Hematopoietic multipotent progenitor cell (in vitro differentiated cells): ENCODE data around the gene IWS1. TPM values are rescaled to one million over a fixed set of nuclear protein-coding genes. Genes with fewer than 3 reads are reported as not detected.
"Not testable (repeated sequence)": the region's sequence is repeated elsewhere in the genome, so short reads cannot be mapped to it uniquely, and the experiment has no call there.

ENCODE experiments used
- DNase-seq, 3 donors: peaks; one replicate each; pipeline ENCODE4 v3.0.0-alpha.2; 2011 to 2015; ENCODE audit warnings: low read depth in 2 of 3, low spot score in 2 of 3
- total RNA-seq: library from RNA; depleted of rRNA; stranded (reverse); fragments of >200 nt; gene quantifications from one replicate; pipeline ENCODE4 v1.2.3, GENCODE V29; 2012

IWS1 gene
- total RNA-seq, 1 donor: 12.1 TPM

DNA sequence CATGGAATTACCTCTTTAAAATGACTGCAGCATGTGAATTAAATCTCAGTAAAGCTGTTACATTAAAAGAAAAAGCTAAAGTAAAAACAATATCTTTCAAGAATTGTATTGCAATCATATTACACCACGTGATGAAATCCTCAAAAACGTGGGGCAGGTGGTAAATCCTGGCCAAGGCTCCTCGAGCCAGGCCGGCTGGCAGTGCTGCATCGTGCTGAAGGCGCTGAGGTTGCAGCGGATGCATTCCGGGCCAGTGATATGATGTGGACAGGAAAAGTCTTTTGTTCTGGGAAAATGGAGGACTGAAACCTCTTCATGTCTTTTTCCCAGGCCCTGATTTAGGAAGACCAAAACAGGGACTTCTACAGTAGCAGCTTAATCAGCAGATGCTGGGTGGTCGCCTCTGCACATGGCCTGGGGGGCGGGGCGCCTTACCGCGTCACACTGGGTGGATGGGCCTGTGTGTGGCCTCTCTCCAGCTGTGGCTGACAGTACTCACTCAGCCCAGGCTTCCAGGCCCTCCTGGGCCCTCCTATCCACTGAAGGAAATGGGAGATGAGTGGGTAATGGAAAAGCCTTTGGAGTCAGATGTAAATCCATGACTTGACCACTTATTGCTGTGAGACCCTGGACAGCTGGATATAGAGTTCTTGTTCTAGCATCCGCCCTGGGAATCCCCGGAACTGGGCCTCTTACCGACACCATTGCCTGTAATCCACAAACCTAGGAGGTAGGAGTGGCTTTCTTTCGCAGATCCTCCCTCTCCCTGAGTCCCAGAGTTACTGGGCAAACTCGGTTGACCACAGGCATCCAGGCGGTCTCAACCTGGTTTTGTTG is 62.9 kb downstream of the IWS1 start:
- no peak for DNase-seq

DNA sequence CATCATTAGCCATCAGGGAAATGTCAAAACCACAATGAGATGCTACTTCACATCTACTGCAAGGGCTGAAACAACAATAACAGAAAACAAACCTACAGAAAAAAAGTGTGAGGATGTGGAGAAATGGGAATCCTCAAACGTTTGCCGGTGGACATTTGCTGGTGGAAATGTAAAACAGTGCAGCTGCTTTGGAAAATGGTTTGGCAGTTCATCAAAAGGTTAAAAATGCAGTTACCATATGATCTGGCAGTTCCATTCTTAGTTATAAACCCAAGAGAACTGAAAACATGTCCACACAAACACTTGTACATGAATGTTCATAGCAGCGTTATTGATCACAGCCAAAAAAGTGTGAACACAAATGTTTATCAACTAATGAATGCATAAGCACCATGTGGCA is 63.8 kb downstream of the IWS1 start:
- no peak for DNase-seq

DNA sequence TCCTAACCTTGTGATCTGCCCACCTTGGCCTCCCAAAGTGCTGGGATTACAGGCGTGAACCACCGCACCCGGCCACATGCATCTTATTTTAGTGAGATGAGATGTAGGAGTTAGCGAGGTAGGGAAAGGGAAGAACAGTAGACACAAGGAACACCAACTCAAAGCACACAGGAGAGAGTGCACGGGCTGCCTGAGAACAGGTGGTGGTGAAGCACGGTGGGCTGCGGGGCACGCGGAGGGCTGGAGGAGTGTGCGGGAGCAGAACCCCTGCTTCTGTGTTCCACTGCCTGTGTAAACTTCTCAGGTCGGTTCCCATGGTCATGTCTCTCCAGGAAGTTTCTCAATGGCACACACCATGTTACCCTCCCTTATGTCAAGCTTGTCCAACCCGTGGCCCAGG is 69.3 kb downstream of the IWS1 start:
- no peak for DNase-seq

DNA sequence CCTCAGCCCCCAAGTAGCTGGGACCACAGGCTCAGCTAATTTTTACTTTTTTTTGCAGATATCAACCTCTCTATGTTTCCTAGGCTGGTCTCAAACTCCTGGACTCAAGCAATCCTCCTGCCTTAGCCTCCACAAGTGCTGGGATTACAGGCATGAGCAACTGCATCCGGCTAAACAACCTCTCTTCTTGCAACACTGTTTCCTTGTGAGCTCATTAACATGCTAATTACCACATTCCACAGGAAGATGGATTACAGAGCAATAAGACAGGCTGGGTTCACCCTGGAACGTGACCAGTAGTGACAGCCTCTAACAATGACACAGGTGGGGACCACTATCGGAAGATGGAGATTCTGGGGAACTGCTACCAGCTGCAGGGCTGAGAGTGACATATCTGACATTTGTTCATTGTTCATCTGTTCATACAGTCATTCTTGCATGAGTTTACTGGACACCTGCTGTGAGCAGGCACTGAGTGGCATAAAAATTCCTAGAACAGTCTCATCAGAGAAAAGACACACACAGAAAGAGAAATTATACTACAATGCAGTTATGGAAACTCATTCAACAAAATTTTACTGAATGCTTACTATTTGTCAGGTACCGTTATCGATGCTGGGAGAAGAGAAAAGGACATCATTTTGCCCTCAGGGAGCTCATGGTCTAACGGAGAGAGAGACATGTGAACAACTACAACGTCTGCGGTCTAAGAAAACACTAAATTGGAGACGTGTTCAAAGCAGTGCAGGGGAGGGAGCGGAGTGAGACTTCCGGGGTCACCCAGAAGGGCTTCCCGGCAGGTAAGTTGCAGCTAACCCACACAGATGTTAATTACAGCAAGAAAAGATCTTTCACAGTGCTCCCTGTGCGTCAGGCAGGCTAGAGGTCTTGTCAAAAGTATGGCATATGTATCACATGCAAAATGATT is 70.5 kb downstream of the IWS1 start:
- no peak for DNase-seq

DNA sequence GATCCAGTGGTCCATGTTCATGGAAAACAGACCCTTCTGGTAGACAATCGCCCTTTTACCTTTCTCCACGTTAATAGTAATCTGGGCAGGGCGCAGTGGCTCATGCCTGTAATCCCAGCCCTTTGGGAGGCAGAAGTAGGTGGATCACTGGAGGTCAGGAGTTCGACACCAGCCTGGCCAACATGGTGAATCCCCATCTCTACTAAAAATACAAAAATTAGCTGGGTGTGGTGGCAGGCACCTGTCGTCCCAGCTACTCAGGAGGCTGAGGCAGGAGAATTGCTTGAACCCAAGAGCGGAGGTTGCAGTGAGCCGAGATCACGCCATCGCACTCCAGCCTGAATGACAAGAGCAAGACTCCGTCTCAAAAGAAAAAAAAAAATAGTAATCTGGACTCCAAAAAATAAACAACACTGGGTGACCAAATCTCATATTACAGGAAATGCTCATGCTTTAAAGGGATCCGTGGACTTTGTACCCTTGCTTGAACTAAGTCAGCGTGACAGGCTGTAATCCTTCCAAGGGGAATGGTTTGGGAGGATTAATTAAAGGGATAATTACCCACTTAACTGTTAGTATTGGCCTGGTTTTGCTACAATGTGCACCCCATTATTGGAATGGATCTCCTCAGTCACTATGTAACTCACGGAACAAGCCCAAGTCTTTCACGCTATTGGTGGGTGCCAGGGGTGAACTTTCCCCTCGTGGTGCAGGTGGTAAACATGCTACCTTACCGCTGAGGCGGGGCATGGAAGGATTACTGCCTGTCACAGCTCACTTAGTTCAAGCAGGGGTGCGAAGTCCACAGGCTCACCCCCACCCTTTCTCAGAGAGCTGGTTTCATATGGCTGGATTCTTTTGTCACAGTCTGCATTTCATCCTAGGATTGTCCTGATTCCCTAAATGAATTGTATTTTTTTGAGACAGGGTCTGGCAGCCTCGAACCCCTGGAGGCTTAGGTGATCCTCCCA is 71.4 kb downstream of the IWS1 start:
- no peak for DNase-seq

DNA sequence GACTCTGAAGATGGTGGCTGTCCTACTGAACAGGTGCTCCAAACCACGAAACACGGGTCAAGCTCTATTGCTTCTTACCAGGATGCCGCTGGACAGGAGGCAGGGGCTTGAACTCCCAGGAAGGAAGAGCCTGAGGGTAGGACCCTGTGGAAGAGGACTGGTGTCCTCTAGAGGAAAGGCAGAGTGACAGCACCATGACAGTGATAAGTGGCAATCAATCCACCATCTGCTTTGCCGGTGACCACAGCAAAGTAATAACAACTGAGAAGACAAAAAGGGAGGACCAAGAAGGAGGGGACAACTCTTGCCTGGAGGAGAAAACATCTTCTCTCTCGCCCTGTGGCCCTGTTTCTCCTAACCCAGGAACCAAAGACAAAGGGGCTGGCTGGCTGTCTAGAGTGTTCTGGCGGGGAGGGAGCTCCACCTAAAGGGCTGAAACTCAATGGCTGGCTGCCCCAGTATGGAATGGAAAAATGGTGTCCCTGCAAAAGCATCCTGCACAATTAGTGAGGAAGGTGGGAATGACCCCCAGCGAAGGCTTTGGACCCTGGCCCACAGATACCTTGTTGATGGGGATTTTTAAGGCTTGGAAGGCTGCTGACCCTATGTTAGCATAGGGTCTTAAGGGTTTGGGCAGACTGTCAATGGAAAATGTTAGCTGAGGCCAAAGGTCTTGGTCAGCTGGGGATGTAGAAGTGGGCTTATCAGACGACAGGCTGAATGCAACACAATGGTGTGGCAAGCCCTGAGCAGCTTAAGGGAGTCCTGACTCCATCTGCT is 72.7 kb downstream of the IWS1 start:
- peak in 1 of 3 donors; percentile 11 for DNase-seq

DNA sequence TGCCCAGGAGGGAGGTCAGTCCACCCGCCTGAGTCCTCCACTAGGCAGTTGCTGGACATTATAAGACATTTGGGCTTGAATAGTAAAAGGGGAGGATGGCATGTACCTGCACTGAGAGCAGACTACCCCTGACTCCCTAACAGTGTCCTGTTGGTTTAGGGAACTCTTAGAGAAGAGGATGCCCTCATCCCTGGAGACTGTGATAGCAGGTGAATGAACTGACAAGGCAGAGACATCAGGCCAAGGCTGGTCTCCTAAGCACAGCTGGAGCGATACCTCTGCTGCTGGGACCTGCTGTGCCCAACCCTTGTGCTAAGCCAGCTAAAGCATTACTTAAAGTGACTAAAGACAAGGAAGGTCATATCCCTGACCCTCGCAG is 73.3 kb downstream of the IWS1 start:
- DNase-seq: no peak

DNA sequence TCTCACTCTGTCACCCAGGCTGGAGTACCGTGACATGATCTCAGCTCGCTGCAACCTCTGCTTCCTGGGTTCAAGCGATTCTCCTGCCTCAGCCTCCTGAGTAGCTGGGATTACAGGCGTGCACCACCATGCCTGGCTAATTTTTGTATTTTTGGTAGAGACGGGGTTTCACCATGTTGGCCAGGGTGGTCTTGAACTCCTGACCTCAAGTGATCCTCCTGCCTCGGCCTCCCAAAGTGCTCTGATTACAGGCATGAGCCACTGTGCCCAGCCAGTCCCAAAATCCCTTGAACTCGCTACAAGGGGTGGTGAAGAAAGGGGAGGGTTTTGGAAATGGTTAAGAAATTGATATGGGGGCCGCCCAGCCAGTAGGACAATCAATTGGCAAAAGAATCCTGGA is 73.9 kb downstream of the IWS1 start:
- DNase-seq: not testable (repeated sequence)

DNA sequence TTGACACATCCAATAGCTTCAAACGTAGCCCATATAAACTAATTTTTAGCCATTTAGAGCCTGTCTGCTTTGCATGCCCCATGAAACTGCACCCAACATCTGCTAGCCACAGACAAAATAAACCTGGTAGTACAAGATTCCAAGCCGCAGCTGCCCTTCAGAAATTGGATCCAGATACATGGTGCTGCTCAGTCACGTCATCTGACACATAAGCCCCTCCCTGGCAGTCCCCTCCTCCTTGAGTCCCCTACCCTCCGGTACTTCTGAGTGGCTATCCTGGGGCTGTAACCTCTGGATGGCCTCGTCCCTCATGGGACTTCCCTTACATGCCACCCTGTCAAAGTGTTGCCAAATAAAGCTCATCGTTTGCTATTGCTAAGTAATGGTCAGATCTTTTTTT is 74.3 kb downstream of the IWS1 start:
- no peak for DNase-seq

DNA sequence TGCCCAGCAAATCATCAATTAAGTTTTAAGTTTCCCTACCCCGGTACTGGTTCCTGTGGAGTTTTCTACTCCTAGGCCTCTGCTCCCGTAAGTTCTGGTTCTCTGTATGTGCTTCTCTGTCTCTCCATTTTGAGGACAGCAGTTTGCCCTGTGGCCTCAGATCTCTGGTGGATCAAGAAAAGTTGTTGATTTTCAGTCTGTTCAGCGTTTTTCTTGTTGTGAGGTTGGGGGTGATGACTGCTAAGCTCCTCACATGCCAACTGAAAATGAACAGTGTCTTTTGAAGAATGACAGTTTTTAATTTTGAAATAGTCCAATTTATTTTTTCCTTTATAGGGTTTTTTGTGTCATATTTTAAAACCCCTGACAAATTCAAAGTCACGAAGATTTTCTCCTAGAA is 76.4 kb downstream of the IWS1 start:
- no peak for DNase-seq

DNA sequence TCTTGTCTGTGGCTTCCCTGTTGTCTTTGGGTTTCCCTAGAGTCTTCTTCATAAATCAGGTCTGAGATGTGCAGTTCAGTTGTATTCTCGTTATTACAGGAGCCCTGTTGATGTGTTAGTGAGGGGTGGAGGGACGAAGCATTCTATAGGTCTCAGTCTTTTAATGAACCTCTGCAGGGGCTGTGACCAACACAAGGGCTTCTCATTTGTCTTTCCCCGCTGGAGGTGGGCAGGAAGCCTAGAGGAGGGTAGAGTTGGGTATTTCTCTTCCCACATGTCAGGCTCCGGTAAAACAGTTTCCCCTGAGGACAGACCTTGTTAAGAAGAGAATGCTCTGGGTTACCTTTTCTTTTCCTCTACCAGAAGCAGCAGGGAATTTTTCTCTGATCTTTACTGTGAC is 76.9 kb downstream of the IWS1 start:
- no peak for DNase-seq

DNA sequence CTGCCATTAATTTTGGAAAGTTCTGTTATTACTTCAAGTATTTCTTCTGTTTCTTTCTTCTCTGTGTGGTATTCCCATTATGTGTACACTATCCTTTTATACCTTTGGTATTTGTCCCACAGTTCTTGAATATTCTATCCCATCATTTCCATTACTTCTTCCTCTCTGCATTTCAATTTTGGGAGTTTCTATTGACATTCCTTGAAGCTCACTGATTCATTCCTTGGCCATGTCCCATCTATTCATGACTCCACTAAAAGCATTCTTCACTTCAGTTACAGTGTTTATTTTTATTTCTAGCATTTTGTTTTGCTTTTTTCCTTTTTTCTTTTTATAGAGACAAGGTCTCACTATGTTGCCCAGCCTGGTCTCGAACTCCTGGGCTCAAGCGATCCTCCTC is 77.8 kb downstream of the IWS1 start:
- DNase-seq: no peak

DNA sequence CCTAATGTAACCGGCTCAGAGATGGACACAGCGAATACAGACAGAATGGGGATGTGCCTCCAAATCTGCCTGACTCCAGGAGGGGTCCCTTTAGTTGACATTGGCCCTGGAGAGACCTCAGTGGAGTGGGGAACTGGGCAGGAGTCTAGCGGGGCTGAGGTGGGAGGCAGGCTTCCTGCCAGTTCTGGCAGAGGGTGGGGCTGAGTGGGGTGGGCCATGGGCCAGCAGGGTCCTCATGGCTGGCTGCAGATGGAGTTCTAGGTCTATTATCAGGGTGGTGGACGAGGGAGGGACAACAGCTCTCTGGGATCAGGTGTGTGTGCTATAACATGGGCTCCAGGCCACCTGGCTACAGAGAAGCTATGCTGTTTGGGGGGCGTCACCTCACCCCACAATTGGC is 86.9 kb downstream of the IWS1 start:
- no peak for DNase-seq

DNA sequence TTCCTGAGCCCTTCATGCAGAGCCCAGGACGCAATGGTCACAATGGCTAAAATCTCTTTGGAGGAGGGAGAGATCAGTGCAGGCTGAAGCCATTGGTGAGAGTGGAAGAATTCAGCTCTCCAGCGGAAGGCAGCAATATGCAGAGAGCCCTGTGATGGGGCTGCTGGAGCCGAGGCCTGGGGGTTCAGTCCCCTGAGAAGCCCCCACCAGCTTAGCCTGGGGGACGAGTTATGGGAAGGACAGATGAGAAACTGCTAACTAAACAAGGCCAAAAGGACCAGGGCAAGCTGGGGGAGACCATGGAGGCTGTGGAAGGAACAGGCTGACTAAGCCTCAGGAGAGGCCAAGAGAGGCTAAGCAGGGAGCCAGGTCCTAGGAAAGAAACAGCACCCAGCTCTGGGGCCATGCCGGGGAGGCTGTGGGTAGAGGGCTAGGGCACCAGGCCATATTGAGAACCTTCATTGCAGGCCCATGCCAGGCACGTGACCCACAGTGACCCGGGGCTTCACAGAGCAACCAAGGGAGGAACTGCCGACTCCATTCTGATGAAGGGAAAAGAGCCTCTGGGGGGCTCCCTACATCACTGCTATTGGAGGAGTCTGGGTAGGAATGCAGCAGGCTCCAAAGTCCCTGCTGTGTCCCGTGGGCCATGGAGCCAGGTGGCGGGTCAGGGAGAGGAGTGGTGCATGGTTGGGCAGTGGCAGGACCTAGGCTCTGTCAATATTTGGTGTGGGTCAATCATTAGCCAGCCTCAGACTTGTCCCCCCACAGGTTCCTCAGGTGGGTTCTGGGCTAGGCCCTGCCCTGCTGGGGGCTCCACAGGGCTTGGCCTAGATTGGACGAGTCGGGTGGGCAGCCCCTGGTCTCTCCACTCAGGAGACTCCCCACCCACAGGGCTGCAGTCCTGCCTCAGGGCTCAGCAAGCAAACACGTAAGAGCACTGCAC is 88.2 kb downstream of the IWS1 start:
- no peak for DNase-seq

DNA sequence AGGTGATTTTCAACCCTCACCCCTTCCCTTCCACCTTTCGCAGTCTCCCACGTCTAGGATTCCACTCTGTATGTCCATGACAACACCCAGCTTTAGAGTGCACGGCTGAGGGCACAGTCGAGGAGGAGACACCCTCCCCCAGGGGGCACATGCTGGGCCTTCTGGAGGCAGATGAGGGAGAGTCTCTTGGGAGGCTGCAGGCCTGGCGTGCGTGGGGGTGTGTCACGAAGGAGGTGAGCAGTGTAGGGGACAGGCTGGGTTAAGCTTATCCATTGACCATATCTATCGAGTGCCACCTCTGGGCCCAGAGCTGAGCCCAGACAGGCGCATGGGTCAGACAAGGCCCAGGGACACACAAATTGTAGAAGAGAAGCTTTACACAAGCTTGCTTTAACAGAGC is 89.2 kb downstream of the IWS1 start:
- DNase-seq: no peak

DNA sequence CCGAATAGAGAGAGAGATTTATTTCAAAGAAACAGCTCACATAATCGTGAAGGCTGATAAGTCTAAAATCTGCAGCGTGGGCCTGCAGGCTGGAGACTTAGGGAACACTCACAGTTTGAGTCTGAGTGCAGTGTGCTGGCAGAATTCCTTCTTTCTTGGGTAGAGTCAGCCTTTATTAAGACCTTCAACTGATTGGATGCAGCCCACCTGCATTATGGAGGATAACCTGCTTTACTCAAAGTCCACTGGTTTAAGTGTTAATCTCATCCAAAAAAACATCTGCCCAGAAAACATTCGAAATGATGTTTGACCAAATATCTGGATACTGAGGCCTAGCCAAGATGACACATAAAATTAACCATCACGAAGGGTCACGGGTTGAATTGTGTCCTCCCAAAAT is 91.8 kb downstream of the IWS1 start:
- no peak for DNase-seq

DNA sequence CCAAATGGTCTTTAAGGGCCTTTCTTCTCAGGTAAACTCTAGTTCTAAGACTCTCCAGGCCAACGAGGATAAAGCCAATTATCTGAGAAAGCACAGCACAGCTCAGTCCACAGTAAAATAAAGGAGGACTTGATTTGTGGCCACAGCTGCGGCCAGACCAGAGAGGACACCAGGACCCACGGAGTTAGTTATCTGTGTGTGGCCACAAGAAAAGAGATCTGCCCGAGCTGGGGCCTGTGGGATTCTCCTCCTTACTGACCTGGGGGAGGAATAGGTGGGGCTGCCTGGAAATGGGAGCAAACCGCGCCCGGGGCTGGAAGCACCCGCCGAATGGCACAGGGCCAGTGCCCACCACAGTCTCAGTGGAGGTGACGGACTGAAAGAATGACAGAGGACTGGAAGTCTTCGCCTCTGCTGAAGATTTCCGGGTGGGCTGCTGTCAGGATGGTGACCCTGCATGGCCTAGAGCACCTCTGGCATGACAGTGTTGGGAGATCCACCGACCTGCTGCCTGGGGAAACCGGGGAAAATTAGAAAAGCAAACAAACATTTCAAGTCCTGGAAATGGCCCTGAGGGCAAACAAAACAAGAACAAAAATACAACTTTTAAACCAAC is 94.8 kb downstream of the IWS1 start:
- DNase-seq: no peak
